Activated T-helper 2 cell treated with anti-CD3 and anti-CD28 coated beads, Interferon-gamma antibody, Interleukin-2, Interleukin-4, amounts not matched to agents 10 μg/mL and 5 μg/mL and 100 μg/mL, durations not matched to agents 14 hours and 24 hours and 36 hours (primary cell): ENCODE data around the gene PIAS4. TPM values are rescaled to one million over a fixed set of nuclear protein-coding genes. Genes with fewer than 3 reads are reported as not detected.
"Not testable (repeated sequence)": the region's sequence is repeated elsewhere in the genome, so short reads cannot be mapped to it uniquely, and the experiment has no call there.

Source experiments
- DNase-seq: peaks from one replicate; pipeline ENCODE4 v3.0.0; 2021; ENCODE audit warnings: low spot score
- H3K27ac Mint-ChIP-seq: one replicate; pipeline ENCODE4 v1.8.0; 2021; ENCODE audit warnings: mixed read lengths
- H3K27me3 Mint-ChIP-seq: one replicate; pipeline ENCODE4 v1.8.0; 2021; ENCODE audit warnings: low read depth, mixed read lengths
- H3K36me3 Mint-ChIP-seq: one replicate; pipeline ENCODE4 v1.8.0; 2021; ENCODE audit warnings: low read depth, mixed read lengths
- H3K4me1 Mint-ChIP-seq: one replicate; pipeline ENCODE4 v1.8.0; 2021; ENCODE audit warnings: low read depth, mixed read lengths
- H3K4me3 Mint-ChIP-seq: one replicate; pipeline ENCODE4 v1.8.0; 2021; ENCODE audit warnings: low read depth, mild to moderate bottlenecking, moderate library complexity, mixed read lengths
- H3K9me3 Mint-ChIP-seq: one replicate; pipeline ENCODE4 v1.8.0; 2021; ENCODE audit warnings: mixed read lengths
- intact Hi-C: fragments of 100-400 bp; cut with micrococcal nuclease; formaldehyde crosslinking; loops from one replicate; pipeline ENCODE4 v1.15.1; 2023
- total RNA-seq: library from RNA; stranded (reverse); gene quantifications from 2 replicates; pipeline ENCODE4 v1.2.3, GENCODE V29; 2022

The PIAS4 gene
- total RNA-seq, 1 donor from 2014 or later: 36.3 TPM

DNA sequence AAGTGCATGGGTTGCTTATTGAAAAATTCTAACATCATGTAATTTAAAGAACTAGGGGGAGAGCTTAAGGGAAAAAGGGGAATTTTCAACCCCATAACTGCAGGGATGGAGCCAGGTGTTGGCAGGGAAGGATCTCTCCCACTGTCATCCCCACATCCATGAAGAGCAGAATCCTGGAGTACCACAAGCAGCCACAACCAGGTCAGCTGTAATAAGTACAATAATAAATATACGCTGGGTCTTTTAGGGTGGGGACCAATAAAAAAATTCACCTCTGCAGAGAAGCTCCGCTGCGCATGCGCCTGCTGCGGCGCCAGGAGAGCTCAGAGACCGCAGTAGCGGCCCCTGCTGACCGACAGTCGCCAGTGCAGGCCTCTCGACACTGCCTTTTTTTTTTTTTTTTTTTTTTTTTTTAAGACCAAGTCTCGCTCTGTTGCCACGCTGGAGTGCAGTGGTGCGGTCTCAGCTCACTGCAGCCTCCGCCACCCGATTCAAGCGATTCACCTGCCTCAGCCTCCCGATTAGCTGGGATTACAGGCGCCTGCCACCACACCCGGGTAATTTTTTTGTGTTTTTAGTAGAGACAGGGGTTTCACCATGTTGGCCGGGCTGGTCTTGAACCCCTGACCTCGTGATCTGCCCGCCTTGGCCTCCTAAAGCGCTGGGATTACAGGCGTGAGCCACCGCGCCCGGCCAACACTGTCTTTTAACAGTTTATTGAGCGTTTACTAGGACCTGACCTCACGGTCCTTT is 19.7 kb upstream of the PIAS4 start:
- Mint-ChIP-seq H3K9me3 (peaks cover 3% of the 10 kb centered on the region), H3K36me3 (peaks cover 26% of the 10 kb centered on the region), H3K27ac (peak overlapping the region; percentile 80), H3K4me3 (peak overlapping the region; percentile 82), H3K27me3 (no peaks in the 10 kb centered on the region), H3K4me1 (peaks cover 31% of the 10 kb centered on the region)
- intact Hi-C loops: loop anchor here (1.0 to 10.0 kb wide), 3 partner anchors 79 to 223 kb away; partner anchors contain the start of genes ANKRD24, APBA3, MRPL54 and SIRT6
- peak; percentile 85 for DNase-seq

DNA sequence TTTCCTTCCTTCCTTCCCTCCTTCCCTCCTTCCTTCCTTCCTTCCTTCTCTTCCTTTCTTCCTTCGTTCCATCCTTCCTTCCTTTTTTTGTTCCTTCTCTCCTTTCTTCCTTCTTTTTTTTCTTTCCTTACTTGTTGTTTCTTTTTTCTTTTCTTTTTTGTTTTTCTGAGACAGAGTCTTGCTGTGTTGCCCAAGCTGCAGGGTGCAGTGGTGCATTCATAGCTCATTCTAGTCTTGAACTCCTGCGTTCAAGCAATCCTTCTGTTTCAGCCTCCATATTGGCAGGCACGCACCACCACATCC is 16.8 kb upstream of the PIAS4 start:
- Mint-ChIP-seq H3K27ac (peak overlapping the region; percentile 61), H3K9me3 (peaks cover 3% of the 10 kb centered on the region), H3K4me1 (peaks cover 16% of the 10 kb centered on the region), H3K4me3 (peak overlapping the region; percentile 46), H3K36me3 (no peaks in the 10 kb centered on the region), H3K27me3 (no peaks in the 10 kb centered on the region)
- no peak for DNase-seq
- intact Hi-C loops: loop anchor here (1.0 kb wide), 1 partner anchor 17 kb away; the partner anchor contains the start of gene PIAS4

DNA sequence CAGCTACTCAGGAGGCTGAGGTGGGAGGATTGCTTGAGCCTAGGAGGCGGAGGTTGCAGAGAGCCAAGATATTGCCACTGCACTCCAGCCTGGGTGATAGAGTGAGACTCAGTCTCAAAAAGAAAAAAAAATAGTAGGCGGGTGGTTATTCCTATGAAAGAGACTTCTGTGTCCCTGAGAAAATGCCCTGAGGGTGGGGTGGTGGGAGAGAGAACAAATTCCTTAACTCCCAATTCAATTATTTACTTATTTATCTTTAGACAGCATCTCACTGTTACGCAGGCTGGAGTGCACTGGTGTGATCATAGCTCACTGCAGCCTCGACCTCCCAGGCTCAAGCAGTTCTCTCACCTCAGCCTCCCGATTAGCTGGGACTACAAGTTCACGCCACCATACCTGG is 11.9 kb upstream of the PIAS4 start:
- intact Hi-C loops: no loop called here
- no peaks in the 10 kb centered on the region for H3K27me3 Mint-ChIP-seq
- peaks cover 3% of the 10 kb centered on the region for H3K9me3 Mint-ChIP-seq
- H3K4me3 Mint-ChIP-seq: no peak overlapping the region
- no peaks in the 10 kb centered on the region for H3K36me3 Mint-ChIP-seq
- DNase-seq: no peak
- peaks cover 6% of the 10 kb centered on the region for H3K4me1 Mint-ChIP-seq
- H3K27ac Mint-ChIP-seq: no peak overlapping the region

DNA sequence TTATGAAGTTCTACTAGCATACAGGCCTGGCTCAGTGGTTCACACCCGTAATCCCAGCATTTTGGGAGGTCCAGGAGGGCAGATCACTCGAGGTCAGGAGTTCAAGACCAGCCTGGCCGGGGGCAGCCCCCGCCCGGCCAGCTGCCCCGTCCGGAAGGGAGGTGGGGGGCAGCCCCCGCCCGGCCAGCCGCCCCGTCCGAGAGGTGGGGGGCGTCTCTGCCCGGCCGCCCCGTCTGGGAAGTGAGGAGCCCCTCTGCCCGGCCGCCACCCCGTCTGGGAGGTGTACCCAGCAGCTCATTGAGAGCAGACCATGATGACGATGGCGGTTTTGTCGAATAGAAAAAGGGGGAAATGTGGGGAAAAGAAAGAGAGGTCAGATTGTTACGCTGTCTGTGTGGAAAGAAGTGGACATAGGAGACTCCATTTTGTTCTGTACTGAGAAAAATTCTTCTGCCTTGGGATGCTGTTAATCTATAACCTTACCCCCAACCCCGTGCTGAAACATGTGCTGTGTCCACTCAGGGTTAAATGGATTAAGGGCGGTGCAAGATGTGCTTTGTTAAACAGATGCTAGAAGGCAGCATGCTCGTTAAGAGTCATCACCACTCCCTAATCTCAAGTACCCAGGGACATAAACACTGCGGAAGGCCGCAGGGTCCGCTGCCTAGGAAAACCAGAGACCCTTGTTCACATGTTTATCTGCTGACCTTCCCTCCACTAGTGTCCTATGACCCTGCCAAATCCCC is 8.7 kb upstream of the PIAS4 start:
- intact Hi-C loops: not testable (repeated sequence)

DNA sequence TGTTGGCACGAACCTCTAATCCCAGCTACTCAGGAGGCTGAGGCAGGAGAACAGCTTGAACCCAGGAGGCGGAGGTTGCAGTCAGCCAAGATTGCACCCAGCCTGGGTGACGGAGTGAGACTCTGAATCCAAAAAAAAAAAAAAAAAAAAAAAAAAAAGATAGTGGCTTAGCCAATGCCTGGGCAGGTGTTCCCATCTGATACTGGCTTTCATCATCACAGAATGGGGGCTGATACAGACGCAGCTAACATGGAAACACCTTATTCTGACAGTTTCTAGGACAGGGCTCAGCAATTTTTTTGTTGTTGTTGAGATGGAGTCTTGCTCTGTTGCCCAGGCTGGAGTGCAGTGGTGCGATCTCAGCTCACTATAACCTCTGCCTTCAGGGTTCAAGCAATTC is 6.7 kb upstream of the PIAS4 start:
- intact Hi-C loops: loop anchor here (10.0 kb wide), 1 partner anchor 124 kb away; the partner anchor contains the start of gene MAP2K2
- not testable (repeated sequence) for H3K27me3 Mint-ChIP-seq, H3K4me3 Mint-ChIP-seq, H3K4me1 Mint-ChIP-seq, DNase-seq, H3K9me3 Mint-ChIP-seq, H3K36me3 Mint-ChIP-seq, H3K27ac Mint-ChIP-seq

More for the DNA sequence above, 8.7 kb upstream of the PIAS4 start:
- not testable (repeated sequence) for H3K9me3 Mint-ChIP-seq, H3K4me3 Mint-ChIP-seq, H3K36me3 Mint-ChIP-seq, H3K27me3 Mint-ChIP-seq, H3K27ac Mint-ChIP-seq, DNase-seq, H3K4me1 Mint-ChIP-seq

DNA sequence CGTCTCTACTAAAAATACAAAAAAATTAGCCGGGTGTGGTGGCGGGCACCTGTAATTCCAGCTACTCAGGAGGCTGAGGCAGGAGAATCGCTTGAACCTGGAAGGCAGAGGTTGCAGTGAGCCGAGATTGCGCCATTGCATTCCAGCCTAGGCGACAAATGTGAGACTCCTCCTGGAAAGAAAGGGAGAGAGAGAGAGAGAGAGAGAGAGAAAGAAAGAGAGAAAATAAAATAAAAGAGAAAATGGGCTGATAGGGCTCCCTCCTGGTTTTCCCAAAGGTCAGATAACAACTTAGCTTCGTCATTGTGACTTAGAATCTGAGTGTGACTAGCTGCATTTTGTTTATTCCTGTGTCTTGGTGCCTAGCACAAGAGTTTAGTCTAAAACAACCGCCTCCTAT is 2.1 kb upstream of the PIAS4 start:
- intact Hi-C loops: loop anchor here (5.0 to 10.0 kb wide), 2 partner anchors 62 to 119 kb away; partner anchors contain the start of genes MAP2K2 and ZBTB7A
- H3K4me3 Mint-ChIP-seq: peak overlapping the region; percentile 68
- H3K27ac Mint-ChIP-seq, H3K4me1 Mint-ChIP-seq, H3K36me3 Mint-ChIP-seq, H3K27me3 Mint-ChIP-seq, DNase-seq, H3K9me3 Mint-ChIP-seq: not testable (repeated sequence)

DNA sequence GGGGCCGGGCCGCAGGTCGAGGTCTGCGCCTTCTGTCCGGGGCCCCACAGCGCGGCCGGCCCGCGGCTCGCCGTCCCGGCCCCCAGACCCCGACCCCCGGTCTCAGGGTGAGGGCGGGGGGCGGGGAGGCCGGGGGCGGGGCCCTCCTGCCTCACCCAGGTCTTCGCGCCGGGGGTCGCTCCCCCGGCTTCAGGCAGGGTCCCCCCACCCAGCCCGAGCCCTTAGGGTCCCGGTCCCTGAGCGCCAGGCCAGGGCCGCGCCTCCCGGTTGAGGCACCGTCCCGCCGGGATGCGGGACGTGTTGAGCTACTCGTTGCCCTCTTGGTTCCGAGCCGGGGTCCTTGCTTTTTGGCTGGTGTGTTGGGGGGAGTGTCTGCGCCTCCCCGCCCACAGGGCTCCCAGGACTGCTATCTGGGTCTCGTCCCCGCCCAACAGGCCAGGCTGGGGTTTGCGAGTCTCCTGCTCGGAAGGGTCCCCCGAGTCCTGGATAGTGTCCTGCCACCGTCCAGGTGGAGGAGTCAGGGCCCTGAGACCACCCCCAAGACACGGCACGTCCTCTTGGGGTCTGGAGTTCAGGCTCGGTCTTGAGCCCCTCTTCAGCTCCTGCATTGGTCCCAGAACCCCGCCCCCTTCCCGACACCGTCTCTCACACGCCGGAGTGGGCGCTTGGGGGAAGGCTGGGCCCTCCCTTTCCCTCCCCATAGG is 452 bp downstream of the PIAS4 start:
- H3K27me3 Mint-ChIP-seq: no peaks in the 10 kb centered on the region
- intact Hi-C loops: loop anchor here (1.0 to 10.0 kb wide), 5 partner anchors 18 to 174 kb away; partner anchors contain the start of genes ANKRD24, EEF2, MAP2K2 and SIRT6
- no peak for DNase-seq
- H3K4me3 Mint-ChIP-seq: peak overlapping the region; percentile 86
- peaks cover 8% of the 10 kb centered on the region for H3K4me1 Mint-ChIP-seq
- H3K27ac Mint-ChIP-seq: peak overlapping the region; percentile 72
- H3K36me3 Mint-ChIP-seq: peaks cover 14% of the 10 kb centered on the region
- no peaks in the 10 kb centered on the region for H3K9me3 Mint-ChIP-seq

DNA sequence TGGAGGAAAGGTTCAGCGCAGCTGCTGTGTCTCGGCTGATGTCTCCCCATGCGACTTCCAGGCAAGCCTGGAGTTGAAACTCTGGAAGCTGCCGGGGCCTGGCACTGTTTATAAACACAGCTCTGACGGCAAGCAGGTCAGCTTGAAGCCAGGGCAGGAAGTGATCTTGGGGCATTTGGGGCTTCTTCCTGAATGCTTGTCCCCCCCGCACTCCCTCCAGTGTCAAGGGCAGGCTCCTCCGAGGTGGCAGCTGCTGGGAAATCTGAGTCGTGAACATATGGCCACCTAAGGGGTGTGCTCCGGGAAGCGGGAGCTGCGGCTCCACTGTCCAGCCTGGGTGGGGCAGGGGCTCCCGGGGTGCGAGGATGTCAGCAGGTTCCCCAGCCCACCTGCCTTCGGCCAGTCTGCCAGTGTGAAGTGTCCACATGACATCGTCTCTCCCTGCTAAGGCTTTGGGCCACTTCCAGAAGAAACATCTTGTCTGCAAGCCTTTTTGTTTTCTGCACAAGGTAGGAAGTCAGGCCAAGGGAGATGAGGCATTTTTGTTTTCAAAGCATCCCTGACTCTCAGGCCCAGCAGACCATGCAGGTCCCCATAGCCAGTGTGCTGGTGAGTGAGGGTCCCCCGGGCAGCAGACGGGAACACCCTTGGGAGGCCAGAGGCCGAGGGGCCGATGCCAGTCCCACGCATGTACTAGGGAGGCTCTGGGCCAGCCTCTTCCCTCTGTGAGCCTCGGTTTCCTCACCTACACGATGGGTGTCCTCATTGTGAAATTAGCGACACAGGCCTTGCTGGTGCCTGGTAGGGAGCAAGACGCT is 2.7 kb downstream of the PIAS4 start:
- no peaks in the 10 kb centered on the region for H3K9me3 Mint-ChIP-seq
- DNase-seq: no peak
- intact Hi-C loops: loop anchor here (5.0 to 10.0 kb wide), 2 partner anchors 57 to 115 kb away; partner anchors contain the start of genes MAP2K2 and ZBTB7A
- H3K36me3 Mint-ChIP-seq: peaks cover 24% of the 10 kb centered on the region
- no peaks in the 10 kb centered on the region for H3K27me3 Mint-ChIP-seq
- peaks cover 8% of the 10 kb centered on the region for H3K4me1 Mint-ChIP-seq
- H3K27ac Mint-ChIP-seq: no peak overlapping the region
- peak overlapping the region; percentile 86 for H3K4me3 Mint-ChIP-seq

DNA sequence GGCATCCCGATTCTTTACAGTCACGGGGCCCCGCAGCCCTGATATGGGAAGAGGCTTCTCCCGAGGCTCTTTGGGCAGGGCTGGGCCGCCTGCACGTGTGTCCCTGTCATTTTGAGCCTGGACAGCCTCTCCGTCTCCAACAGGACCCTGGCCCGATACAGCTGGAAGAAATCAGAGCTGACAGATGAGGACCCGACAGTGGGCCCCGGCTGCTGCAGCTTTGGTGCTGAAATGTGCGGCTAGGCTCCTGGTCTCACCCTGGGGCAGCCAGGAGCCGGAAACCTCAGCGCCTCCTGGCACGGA is 3.2 kb downstream of the PIAS4 start:
- H3K9me3 Mint-ChIP-seq: no peaks in the 10 kb centered on the region
- no peak overlapping the region for H3K4me3 Mint-ChIP-seq
- intact Hi-C loops: no loop called here
- DNase-seq: no peak
- H3K27me3 Mint-ChIP-seq: no peaks in the 10 kb centered on the region
- no peak overlapping the region for H3K27ac Mint-ChIP-seq
- peaks cover 24% of the 10 kb centered on the region for H3K36me3 Mint-ChIP-seq
- peaks cover 8% of the 10 kb centered on the region for H3K4me1 Mint-ChIP-seq

DNA sequence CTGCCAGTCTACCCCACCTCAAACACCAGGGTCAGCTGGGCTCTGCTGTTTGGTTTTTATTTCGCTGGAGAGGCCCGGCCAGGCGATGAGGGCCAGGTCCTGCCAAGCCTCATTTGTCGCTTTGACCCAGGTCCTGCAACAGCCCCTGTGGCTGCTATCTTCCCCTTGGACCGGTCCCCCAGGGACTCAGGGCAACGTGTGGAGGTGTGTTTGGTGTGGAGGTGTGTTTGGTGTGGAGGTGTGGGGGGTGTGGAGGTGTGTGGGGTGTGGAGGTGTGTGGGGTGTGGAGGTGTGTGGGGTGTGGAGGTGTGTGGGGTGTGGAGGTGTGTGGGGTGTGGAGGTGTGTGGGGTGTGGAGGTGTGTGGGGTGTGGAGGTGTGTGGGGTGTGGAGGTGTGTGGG is 3.9 kb downstream of the PIAS4 start:
- H3K9me3 Mint-ChIP-seq, DNase-seq, intact Hi-C loops, H3K27me3 Mint-ChIP-seq, H3K4me1 Mint-ChIP-seq, H3K27ac Mint-ChIP-seq: not testable (repeated sequence)
- peaks cover 24% of the 10 kb centered on the region for H3K36me3 Mint-ChIP-seq
- H3K4me3 Mint-ChIP-seq: peak overlapping the region; percentile 45

DNA sequence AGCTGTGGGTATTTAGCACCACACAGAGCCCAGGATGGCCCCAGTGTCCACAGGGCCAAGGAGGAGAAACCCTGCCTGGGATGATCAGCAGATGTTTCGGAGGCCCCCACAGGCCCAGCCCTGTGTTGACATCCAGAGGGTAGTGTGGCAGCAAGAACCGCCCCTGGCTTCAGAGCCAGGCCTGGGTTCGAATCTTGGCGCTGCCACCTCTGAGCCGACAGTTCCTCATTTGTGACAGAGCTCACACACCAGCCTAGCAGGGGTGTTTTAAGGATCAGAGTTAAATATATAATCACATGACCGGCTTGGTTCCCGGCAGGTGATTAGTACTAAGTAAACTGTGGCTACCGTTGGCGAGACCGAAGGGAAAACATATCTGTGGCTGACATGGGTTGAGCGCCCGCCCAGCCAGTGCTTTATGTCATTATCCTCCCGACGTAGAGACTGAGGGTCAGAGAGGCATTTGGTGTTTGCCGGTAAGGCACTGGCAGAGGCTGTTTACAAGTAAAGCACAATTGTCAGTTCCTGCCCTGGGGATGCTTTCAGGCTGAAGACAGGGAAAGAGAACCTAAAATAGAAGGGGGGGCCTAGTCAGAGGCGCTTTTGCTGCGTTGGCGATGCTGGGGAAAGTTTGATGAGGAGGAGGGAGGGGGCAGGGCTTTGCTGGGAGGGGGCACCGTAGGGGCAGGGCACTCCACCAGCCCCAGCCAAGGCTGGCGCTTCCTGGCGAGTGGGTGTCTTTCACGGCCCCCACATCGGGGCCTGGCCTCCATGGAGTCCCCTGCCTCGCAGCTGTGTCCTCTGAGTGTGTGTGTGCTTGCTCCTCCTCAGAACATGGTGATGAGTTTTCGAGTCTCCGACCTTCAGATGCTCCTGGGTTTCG is 4.8 kb downstream of the PIAS4 start:
- intact Hi-C loops: no loop called here
- Mint-ChIP-seq H3K4me1 (peaks cover 8% of the 10 kb centered on the region), H3K9me3 (no peaks in the 10 kb centered on the region), H3K27me3 (no peaks in the 10 kb centered on the region), H3K36me3 (peaks cover 26% of the 10 kb centered on the region), H3K4me3 (no peak overlapping the region), H3K27ac (no peak overlapping the region)
- DNase-seq: no peak
